Activated CD8-positive, alpha-beta memory T cell treated with anti-CD3 and anti-CD28 coated beads for 48 hours (primary cell): ENCODE results near the gene SLC23A1.
"Not testable (repeated sequence)": the region's sequence is repeated elsewhere in the genome, so short reads cannot be mapped to it uniquely, and the experiment has no call there.

Experiments used
- DNase-seq, 3 experiments: peaks; one replicate each; pipeline ENCODE4 v3.0.0-alpha.2; 2020; ENCODE audit warnings: low read depth in 2 of 3, low spot score in 2 of 3

SLC23A1 gene

DNA sequence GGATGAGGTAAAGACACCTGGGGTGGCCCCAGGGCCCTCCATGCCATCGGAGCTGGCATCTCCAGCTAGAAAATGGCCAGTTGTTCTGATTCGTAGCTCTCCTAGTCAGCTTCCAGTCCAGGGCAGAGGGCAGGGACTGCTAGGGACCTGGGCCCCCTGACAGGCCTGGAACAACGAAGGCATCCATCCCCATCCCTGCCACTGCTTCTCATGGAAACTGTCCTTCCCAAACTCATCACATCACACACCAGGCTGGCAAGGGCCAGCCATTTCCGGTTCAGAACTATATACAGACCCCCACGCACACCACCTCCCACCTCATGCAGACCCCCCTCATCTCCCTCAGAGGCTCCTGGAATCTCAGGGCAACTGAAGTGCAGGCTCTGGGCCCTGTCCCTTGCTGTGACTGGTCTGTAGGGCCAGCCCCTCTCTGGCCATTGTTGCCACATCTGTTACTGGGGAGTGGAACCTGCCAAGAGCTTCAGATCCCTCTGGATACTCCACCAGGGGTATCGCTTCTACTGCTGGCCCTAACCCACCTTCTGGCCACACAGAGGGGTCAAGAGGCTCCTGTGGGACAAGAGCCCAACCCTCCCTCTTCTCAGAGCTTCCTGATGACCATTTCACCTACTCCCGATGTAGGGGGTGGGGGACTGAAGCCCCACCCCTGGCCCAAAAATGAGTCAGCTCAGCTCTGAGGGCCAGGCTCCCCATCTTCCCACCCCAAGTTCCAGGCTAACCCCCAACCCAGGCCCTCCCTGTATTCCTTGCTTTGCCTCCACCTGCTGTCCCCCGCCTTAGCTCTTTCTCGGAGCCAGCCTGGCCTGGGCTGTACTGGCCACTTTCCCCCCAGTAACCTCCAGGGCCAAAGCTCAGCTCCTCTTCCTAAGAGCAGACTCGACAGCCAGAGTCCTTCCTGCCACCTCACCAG, 7.8 kb upstream of the SLC23A1 start:
- DNase-seq, result no peak

DNA sequence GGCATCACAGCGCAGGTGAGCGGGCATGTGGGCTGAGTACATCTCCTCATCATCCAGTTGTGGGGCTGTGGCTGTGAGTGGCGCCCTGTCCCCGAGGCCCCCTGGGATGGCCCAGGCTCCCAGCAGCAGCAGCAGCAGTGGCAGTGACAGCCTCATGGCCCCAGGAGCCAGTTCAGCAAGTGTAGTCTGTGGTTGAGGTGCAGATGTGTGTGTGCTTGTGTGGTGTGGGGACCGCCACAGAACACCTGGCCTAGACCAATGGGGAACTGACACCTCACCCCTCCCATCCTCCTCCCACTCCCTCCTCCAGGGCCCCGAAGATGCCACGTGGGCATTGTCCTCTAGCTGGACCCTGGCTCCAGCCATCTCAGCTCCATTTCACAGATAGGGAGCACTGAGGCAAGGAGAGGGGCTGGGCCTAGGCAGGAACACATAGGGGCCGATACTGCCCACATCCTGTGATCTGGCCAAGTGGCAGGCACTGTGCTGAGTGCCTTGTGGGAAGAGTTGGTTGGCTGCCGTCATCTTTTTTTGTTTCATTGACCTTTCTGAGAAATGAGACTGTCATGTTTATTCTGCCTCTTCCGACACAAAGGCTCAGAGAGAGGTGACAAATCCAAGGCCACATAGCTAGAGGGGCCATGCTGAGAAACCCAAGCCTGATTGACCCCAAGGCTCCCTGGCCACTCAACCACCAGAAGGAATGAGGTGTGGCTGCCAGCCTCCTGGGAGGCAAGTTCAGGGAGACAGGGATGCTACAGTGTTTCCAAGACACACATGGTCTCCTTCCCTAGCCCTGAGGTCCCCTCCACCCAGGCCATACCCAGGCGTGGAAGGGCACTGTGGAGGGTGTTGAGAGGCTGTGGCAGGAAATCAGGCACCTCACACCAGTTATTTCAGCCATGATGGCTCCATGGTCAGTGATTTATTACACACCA, 6.9 kb upstream of the SLC23A1 start, which contains the start of gene MZB1:
Gene MZB1, minus strand, starts transcription at position 213 of the 938 bp plus-strand sequence. Its CDS starts 57 bp downstream, at position 156.
- peak; percentile 52 to 57 (median 56) for DNase-seq

DNA sequence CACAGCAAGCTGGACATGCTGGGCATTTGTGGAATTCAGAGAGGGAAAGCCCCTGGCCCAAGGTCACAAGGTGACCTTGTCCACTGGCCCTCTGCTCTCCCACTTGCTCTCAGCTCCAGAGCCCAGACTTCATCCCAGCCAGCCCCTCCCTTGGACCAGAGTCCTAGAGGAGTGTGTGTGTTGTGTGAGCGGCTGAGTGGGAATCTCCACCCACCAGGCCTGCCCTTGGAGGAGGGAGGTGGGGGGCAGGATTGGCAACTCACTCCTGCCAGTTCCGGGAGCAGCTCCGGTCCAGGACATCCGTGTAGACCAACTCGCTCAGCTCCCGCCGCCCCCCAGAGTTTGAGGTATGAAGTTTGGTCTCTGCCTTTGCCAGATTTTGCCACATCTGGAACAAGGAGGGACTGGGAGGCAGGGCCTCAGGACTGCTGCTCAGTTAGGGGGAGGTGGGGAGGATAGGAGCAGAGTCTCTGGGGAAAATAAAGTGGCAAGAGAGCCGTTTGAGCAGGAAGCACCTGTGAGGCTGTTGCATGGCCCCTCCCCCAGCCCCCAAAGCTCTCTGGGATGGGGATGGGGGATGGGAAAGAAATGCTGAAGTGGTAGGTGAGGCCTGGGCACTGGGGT, 5.2 kb upstream of the SLC23A1 start:
- DNase-seq, result no peak

DNA sequence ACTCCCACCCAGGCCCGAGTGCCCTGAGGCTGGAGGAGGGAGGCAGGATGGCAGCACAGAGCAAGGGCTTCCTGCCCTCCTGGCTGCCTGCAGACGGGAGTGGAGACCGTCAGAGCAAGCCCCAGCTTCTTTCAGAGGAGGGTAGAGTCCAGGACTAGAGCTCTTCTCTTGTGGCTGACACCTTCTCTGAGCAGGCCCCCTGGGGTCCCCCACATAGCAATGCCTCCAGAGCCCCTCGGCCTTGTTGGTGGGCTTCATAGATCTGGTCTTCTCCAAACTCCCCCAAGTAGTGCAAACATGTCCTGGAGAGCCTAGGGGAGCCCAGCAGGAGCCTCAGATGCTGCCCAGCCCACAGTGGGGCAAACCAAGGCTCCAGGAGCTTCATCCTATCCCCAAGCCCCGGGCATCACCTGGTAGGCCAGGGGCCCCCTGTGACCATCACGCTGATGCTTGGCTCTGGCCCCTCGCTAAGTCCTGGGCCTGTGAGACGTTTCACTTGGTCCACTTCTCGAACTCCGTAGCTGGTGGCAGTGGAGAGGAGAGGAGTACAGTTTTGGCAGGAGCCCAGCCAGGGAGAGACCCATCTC, 4.6 kb upstream of the SLC23A1 start:
- no peak for DNase-seq

DNA sequence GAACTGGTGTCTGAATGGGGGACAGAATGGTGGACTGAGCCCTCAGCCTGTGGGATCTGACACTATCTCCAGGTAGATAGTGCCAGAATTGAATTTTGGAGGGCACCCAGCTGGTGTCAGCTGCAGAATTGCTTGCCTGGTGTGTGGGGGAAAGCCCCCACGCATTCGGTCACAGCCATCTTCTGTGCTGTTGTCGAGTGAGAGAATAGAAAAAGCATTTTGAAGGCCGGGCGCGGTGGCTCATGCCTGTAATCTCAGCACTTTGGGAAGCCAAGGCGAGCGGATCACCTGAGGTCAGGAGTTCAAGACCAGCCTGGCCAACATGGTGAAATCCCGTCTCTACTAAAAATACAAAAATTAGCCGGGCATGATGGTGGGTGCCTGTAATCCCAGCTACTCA, 3.9 kb upstream of the SLC23A1 start:
- not testable (repeated sequence) for DNase-seq

DNA sequence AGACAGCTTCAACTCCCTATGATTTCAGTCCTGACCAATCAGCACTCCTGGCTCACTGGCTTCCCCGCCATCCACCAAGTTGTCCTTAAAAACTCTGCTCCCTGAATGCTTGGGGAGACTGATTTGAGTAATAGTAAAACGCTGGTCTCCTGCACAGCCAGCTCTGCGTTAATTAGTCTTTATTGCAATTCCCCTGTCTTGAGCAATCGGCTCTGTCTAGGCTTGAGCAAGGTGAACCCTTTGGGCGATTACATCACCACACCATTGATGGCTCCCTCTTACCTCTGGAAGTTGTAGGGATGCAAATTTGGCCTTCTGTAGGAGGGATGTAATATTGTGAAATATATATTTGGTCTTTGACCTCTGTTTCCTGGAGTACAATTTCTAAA, 2.9 kb upstream of the SLC23A1 start:
- no peak for DNase-seq

DNA sequence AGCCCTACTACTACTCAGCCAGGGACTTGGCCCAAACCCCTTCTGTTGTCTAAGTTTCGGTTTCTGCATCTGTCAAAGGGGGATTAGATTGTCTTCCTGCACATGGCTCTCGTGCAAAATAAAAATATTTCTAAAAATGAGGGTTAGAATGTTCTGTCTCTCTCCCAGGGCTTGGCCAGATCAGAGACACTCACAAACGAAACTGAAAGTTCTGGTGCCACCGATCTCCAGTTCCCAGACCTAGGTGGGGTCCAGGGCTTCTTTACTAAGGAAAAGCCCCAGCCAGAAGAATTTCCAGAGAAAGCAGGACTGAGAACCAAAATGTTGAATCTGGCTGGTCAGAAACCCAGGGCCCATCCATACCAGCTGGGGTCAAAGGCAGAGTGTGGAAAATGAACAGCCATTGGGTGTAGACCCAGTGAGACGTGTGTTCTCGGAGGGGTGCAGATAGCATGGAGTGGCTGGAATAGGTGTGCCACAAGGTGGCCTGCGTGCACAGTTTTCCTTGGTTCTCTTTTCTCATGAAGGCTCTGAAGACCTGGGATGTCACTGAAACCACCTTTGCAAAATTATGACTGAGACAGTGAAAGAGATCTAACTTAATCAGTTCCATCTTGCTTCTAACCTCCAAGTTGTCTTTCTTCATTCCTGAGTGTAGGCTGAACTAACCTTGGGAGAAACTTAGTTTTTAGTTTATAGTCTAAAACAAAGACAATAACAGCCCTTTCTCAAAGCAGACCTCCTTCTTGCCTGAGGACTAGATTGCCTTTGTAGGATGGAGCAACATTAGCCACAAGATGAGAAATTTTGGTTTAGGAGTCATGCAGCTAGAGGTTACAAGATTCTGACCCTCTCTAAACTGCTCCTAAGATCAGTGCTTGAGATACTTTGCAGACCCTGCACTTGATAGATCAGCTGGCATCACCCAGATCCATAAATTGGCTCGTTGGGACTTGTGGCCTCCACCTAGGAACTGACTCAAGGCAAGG, 2.3 kb upstream of the SLC23A1 start:
- DNase-seq, result no peak

DNA sequence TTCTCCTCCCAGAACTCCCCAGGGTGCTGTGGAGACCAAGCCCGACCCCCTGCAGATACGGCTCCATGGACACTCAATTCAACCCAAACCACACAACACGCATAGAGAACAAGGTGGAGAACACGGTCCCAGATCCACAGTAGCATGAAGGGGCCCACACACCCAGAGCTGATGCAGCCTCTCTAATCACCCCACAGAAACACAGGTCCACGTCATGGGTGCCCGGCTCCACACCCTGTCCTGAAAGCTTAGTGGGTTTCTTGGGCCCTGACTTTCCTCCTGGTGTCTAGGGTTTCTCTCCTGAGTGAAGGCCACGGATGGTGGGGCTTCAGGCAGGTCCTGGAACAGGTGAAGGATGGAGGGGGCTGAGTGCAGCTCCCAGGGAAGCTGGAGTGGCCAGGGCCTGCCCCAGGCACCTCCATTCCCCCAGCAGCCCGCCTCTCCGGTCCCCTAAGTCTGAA, 1.5 kb upstream of the SLC23A1 start:
- DNase-seq, result no peak

DNA sequence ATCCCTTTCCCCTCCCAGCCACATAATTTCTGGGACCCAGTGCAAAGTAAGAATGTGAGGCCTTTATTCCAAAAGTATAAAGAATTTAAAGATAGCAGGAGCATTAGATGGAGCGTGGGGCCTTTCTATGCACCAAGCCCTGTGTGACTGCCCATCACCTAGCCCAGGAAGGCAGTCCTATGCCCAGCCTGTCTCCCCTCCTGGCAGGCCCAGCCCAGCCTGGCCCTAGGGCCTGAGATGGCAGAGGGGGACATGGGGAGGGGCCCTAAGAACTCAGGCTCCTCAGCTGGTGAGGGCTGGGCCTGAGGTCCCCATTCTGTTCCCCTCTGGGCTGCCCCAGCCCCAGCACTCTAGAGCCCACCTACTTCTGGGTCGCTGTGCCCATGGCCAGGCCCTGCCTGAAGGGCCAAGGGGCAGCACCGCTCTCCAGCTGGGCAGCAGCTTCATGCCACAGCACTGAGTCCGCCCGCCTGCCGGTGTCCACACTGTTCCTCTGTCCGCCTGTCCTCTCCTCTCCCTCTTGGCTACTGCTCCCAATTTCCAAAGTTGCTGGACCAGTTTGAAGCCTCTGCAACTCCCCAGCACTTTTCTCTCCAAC, 995 bp upstream of the SLC23A1 start:
- no peak for DNase-seq

DNA sequence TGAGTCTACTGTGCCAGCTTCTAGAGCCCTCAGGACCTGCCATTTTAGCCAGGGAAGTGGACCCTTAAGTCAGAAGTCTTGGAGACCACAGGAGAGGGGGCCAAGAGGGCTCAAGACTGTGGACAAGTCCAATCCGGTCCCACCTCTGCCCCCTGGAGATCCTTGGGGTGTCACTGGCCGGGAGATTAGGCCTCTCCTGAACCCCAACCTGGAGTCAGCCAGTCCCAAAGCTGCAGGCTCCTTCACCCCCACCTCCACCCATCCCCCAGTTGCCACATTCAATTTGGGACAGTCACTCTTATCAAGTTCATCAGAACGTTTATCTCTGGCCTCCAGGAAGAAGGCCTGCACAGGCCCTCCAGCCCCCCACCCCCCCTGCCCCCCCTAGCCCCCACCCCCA, 290 bp downstream of the SLC23A1 start:
- DNase-seq, result no peak

DNA sequence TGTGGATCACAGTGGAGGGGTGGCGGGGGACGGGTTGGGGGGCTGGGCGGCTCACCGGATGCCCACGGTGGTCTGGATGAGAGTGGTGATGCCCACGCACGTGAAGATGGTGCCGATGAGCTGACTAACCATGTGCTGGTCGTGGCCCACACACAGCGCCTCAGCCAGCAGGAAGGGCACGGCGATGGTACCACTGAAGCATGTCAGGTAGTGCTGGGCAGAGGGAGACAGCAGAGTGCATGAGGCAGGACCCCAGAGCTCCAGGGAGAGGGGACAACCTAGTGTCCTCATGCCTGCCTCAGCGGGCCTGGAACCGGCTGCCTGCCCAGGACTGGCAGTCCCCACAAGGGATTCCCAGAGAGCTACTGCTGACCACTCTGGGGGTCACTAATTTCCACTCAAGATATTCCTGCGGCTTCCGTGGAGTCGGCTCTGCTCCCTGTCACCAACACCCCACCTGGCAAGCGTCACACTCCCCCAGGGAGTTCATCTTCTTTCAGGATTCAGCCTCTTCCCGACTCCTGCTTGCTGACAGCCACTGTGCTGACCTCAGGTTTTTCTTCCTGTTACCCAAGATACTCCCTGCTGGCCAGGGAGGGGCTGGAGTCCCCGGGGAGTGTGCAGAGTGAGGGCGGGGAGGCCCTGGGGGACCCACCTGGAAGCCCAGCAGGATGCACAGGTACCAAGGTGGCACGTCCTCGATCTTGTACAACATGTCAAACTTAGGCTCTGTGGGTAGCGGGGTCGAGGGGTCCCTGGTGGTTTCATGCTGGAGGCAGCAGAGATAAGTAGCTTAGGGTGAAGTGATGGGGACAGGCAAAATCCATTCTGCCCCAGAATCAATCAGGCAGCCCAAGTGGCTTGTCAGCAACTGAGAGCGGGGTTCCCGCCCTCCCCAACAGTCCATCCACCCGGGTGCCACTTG, 998 bp downstream of the SLC23A1 start:
- DNase-seq, result no peak

DNA sequence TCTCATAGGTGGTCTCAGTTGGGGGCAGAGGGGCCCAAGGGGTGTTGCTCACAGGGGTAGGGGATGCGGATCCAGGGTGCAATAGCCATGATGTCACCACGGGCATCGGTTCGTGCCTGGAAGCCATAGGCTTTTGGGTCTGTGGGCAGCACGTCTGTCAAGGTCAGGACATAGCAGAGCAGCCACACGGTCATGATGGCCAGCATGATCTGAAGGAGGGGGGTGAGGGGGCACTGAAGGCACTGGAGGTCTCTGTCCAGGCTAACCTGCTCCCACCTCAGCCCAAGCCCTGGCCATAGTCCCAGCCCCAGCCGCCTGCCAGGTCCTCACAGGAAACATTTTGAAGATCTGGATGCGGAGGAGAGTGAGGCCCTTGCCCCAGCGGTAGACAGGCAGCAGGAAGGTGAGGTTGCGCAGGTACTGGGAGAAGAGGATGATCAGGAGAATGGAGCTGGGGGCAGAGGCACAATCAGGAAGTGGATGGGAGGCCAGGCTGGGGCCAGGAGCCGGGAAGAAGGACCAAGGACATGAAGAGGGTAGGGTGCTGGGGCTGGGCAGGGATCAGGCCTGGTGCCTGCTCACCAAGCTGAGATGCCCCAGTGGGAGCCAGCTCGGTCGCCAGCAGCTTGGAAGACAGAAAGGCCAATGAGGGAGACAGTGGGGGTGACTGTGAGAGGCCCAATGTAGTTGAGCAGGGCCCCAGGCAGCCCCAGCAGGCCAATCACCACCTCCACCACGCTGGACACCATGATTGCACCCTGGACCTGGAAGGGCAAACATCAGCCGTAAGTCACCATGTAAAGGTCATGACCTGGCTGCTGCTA, 3.3 kb downstream of the SLC23A1 start:
- DNase-seq, result no peak

DNA sequence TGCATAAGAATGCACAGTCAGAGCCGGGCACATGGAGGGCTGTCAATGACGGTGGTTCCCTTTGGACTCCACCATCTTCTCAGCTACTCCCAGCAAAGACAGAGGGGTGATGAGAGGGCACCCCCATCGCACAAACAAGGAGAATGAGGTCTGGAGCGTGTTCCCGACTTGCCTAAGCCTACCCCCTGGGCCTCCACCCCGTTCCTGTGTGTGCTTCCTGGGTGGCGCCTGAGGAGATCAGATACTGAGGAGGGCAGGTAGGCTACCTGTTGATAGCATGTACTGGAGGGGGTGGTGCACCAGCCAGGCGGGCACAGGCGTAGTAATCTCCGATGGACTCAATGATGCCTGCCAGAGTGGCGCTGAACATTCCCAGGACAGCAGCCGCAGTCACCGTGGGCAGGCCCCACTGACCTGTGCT, 4.1 kb downstream of the SLC23A1 start:
- DNase-seq, result no peak

DNA sequence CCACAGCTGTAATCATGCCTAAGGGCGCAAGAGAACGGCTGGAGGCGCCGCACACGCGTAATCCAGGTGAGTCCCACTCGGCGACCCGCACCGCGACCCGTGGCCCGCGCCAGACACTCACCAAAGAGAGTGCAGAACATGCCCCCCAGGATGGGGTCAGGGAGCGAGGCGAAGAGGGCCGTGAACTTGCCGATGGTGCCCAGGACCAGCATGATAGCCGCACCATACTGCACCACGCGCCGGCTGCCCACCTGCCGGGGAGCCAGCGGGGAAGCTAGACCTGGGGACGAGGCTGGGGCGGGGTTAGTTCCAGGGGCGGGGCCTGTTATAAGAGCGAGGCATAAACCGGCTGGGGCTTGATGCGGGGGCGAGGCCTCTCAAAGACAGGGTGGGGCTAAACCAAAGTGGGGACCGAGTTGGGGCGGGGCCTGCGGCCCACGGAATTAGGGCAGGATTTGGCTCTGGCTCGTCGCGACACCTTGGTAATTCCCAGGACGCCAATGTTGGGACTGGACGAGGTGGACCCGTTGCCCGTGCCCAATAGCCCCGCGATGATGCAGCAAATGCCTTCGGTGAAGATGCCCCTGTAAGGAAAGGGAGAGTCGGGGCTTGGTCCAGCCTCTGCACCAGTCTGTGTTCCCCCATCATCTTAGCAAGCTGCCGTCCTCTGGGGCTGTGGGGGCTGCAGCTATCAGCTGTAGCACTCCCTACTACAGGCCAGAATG, 4.8 kb downstream of the SLC23A1 start:
- no peak for DNase-seq

DNA sequence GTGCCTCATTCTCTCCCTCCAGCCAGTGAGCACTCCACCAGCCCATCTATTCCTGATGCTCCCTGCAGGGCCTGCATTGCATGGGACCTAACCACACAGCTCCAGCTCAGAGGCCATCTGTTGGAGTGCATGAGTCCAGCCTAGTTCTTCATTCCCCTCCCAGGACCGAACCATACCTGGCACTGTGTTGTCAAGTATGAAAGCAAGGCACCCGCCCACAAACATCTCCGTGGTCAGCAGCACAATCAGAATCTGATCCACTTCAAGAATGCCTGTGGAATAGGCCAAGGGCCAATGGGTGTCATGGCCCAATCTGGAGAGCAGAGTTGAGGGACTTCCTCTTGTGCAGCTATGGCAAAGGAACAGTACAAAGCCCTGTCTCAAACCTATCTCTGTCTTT, 5.9 kb downstream of the SLC23A1 start:
- DNase-seq, result no peak

DNA sequence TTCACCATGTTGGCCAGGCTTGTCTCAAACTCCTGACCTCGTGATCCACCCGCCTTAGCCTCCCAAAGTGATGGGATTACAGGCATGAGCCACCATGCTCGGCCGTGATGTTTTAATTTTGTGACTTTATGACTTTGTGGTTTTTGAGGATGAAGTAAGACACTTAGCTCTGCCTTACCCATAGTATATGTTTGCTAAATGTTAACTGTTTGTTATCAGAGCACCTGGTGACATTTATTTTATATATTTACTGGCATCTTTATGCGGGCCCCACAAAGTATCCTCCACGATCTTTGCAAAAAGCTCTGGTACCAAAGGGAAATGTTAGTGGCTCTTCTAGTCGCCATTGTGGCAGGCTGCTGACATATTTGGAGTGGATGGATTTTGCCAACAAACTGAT, 6.7 kb downstream of the SLC23A1 start:
- no peak for DNase-seq

DNA sequence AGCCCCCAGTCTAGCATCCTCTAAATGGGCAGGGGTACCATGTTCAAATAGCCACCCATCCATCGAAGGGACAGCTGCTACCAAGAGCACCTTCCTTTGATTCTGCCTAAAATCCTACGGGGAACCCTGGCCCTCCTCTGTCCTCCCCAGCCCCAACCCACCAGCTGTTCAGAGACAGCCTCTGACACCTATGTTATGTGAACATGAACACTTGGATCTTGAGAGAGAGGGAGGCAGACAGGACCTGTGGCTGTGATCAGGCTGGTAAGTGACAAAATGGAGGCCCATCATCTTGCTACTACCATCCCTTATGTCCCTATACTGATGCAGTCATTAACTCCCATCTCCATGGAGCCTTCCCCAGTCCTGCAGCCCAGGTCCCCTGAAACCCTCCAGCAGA, 8.2 kb downstream of the SLC23A1 start:
- no peak for DNase-seq
